ENCODE results near the gene PDRG1.
"Not testable (repeated sequence)": the region's sequence is repeated elsewhere in the genome, so short reads cannot be mapped to it uniquely, and the experiment has no call there.

The PDRG1 gene

GRCh38 chr20:31966991-31967655, 15.3 kb upstream of the PDRG1 start:
- no peak for DNase-seq

- no peak for DNase-seq
These were observed 12.0 kb upstream of the PDRG1 start for GRCh38 chr20:31963889-31964288.

GRCh38 chr20:31962761-31963160, 10.9 kb upstream of the PDRG1 start:
- DNase-seq, result no peak

GRCh38 chr20:31956556-31957526, 5.0 kb upstream of the PDRG1 start:
- no peak for DNase-seq

- DNase-seq, result no peak
These were observed 2.7 kb upstream of the PDRG1 start for GRCh38 chr20:31954500-31954899.

GRCh38 chr20:31953556-31954148, 1.8 kb upstream of the PDRG1 start:
- no peak for DNase-seq

- no peak for DNase-seq
These were observed 680 bp downstream of the PDRG1 start for GRCh38 chr20:31951203-31951529.

- DNase-seq, result no peak
These were observed 1.8 kb downstream of the PDRG1 start for GRCh38 chr20:31949877-31950646.

GRCh38 chr20:31948008-31948407, 3.8 kb downstream of the PDRG1 start:
- no peak for DNase-seq

GRCh38 chr20:31945785-31946184, 6.1 kb downstream of the PDRG1 start:
- DNase-seq, result no peak

GRCh38 chr20:31945319-31945718, 6.5 kb downstream of the PDRG1 start:
- no peak for DNase-seq

- no peak for DNase-seq
These were observed 8.8 kb downstream of the PDRG1 start for GRCh38 chr20:31943052-31943471.

- DNase-seq, result no peak
These were observed 12.2 kb downstream of the PDRG1 start for GRCh38 chr20:31939661-31940060.

- no peak for DNase-seq
These were observed 14.0 kb downstream of the PDRG1 start for GRCh38 chr20:31937820-31938219.

GRCh38 chr20:31936420-31936819, 15.4 kb downstream of the PDRG1 start:
- DNase-seq, result no peak

GRCh38 chr20:31934968-31935764, 16.7 kb downstream of the PDRG1 start:
- DNase-seq, result no peak

GRCh38 chr20:31934491-31934890, 17.4 kb downstream of the PDRG1 start:
- DNase-seq, result no peak

GRCh38 chr20:31933698-31934097, 18.1 kb downstream of the PDRG1 start:
- DNase-seq, result no peak

- no peak for DNase-seq
These were observed 21.1 kb downstream of the PDRG1 start for GRCh38 chr20:31930779-31931178.

GRCh38 chr20:31929631-31930030, 22.2 kb downstream of the PDRG1 start:
- not testable (repeated sequence) for DNase-seq

GRCh38 chr20:31927627-31928159, 24.2 kb downstream of the PDRG1 start:
- DNase-seq, result no peak

GRCh38 chr20:31926493-31926892, 25.4 kb downstream of the PDRG1 start:
- DNase-seq, result no peak
